Neural cell (in vitro differentiated cells): Measurements from ENCODE around the gene E2F3.

ENCODE experiments used
- CTCF ChIP-seq: fragments of 450-650 bp; IDR thresholded peaks from 2 replicates; pipeline ENCODE4 v1.5.1; 2014; ENCODE audit warnings: antibody characterized with exemption, mild to moderate bottlenecking, moderate library complexity; ENCODE audit not compliant: poor library complexity, severe bottlenecking
- RAD21 ChIP-seq: fragments of 450-650 bp; conservative IDR thresholded peaks from 2 replicates; pipeline ENCODE4 v1.6.1; 2014; ENCODE audit warnings: antibody characterized with exemption, mild to moderate bottlenecking, moderate library complexity
- REST ChIP-seq: IDR thresholded peaks from 2 replicates; pipeline ENCODE4 v1.6.1; 2012; ENCODE audit warnings: borderline replicate concordance

- no peak for TF ChIP-seq CTCF
- TF ChIP-seq REST: no peak
- TF ChIP-seq RAD21: no peak
Observed at GRCh38 chr6:20413826-20414225, 12.1 kb downstream of the E2F3 start.
